Amniotic epithelial cell (primary cell): ENCODE measurements around the gene NALCN.
A peak's percentile ranks its signal among the peaks of the same experiment; 100 is the strongest.

Source experiments
- DNase-seq: peaks from one replicate; pipeline ENCODE4 v3.0.0-alpha.2; 2010; ENCODE audit warnings: low read depth

NALCN gene

DNA sequence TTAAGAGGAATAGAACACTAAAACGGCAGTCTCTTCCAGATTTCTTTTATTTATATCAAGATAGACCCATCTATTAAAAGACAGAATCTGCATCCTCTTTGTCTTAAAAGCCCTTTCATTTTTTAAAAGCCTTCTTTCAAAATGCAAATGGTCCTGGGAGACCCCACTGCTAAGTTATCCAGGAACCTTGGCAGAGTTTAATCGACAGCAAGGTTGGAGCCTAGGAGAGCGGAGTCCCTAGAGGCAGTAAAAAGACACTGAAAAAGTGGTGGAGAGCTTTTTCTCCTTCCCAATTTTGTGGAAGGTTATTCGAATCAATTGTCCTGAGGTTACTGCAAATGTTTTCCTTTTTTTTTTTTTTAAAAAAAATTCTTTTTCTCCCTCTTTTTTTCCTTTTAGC lies 294.7 kb downstream of the NALCN start:
- no peak for DNase-seq

GRCh38 chr13:101120007-101120406 lies 296.3 kb downstream of the NALCN start:
- no peak for DNase-seq

- no peak for DNase-seq
Observed at GRCh38 chr13:101116826-101117225, 299.5 kb downstream of the NALCN start.

- DNase-seq = no peak
Observed at GRCh38 chr13:101116341-101116740, 300.0 kb downstream of the NALCN start.

GRCh38 chr13:101115762-101116171 lies 300.5 kb downstream of the NALCN start:
- DNase-seq = peak; percentile 16

GRCh38 chr13:101111894-101112293 lies 304.4 kb downstream of the NALCN start:
- DNase-seq = peak; percentile 3

DNA sequence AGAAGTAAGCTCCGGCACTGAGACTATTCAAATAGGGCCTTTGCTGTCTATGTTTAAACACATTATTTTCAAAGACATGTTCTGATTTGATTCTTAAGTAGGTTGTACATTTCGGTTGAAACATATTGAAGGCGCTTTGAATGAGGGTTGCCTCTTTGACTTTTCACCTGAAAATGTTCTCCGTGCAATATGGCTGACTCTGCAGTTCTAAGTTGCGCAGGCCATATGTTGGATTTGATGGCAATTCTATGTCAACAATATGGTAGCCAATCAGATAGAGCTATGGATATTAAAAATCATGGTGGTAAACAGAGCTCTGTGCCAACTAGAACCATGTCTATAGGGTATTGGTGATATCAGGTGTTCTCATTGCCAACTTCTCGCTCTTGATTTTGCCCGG lies 307.3 kb downstream of the NALCN start:
- DNase-seq = no peak

- peak; percentile 59 for DNase-seq
Observed at GRCh38 chr13:101098873-101099272, 317.4 kb downstream of the NALCN start.

DNA sequence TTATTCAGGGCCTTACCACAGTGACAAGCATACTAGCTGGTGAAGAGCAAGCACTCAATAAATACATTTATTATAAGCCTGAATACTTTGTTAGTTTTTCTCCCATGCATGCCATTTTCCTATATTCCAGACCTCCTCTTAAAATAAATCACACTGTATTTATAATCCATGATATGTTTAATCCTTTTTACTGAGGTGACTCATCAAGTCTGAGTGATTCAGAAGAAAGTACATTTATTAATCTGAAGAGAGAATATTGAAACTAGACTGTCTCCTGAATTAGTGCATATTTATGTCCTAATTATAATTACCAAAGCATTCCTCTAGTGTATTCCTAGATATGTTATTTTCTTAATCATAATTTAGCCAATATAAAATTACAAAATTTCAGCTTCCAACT lies 323.3 kb downstream of the NALCN start:
- peak; percentile 63 for DNase-seq

DNA sequence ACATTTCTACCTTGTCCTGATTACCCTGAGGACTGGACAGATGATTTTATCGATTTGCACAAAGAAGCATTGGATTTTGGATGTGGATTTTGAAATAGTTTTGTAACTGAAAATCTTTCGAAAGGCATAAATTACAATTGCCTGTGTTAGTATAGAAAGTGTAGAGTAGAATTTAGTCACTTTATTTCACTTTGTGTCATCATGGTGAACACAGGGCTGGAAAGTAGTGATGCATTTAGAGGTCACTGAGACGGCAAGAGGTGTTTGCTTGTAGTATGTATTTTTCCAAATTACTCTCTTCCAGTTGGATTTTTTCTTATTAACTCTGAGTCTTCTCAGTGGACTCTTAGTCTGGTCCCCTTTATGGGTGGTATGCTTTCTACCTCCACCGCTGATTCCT lies 326.0 kb downstream of the NALCN start:
- DNase-seq = no peak

GRCh38 chr13:101085551-101085950 lies 330.8 kb downstream of the NALCN start:
- DNase-seq = no peak

DNA sequence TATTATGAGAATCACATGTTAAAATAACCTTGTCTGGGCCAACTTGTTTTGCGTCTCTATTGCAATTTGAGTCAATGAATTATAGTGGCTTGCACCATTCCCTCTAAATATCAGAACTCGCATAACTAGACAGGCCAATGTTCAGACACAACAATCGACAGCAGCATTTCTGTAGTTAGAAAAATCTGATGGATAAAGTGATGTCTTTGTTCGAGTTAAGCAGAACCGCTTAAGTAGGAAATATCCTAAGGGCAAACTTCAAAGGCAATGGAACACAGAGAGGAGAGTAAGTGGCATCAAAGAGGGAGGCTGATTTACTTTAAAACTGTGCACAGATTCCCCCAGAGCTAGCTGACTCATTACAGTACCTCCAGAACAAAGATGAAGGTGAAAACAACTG lies 333.9 kb downstream of the NALCN start:
- no peak for DNase-seq

DNA sequence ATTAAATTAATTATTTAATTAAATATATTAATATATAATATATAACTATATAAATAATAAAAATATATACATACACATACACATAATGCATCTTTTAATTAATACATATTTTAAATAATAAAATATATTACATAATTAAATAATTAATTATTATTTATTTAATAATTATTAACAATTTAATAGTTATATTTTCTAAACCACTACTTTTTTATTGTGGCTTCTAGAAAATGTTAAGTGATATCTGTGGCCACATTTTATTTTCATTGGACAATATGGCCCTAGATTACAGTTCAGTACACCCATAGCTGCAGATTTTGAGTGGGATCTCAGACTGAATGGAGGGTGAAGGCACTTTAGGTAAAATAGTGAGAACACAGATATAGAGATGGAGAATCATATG lies 335.7 kb downstream of the NALCN start:
- DNase-seq = no peak

DNA sequence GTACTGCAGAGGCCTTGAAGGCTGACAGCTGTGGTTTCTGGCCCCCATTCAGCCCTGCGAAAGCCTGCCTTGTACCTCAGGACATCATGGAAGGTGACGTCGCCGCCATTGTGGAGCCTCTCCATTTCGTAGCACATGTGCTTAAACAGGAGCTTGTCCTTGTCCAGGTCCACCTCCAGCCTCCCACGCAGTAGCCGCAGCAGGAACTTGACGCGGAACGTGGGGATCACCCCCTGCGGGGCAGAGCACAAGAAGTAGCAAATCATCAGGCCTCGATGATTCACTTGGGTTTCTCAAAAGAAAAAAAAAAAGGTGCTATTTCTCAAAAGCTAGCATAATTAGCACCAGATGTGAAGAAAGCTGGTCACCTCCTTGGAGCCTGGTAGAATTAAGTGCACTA lies 351.0 kb downstream of the NALCN start:
- DNase-seq = no peak

DNA sequence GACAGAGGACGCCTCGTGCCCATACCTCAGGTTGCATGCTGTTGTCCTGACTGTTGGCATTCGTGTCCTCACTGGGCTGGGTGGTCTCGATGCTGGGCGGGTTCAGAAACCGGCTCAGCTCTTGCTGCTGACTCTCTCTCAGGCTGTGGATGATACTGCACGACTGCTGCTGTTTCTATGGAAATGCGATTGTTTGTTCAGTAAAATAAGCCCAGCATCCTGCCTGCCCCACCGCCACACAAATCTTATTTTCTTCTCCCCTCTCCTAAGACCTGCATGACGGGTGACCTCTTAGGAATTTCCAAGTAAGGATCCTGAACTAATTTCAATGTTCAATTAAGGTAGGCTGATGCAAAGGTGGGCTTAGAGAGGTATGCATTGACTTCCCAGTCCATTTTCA lies 356.5 kb downstream of the NALCN start:
- no peak for DNase-seq

DNA sequence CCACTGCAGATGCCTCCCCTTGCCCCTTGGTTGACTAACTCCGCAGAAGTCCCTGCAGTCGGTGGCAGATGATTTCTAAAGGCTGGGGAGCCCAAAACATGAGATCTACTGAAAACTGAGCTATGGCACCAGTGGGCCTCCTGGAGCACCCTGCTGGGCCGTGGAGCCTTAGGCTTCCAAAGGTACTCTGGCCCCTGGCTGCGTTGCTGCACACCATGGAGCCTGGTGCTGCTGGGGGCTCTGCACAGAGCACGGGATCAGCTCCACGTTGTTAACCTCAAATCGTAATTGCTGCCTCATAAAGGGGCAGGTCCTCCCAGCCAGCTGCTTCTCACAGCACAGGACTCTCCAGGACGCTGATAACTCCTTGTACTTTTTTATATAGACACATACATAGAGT lies 357.5 kb downstream of the NALCN start:
- DNase-seq = no peak

DNA sequence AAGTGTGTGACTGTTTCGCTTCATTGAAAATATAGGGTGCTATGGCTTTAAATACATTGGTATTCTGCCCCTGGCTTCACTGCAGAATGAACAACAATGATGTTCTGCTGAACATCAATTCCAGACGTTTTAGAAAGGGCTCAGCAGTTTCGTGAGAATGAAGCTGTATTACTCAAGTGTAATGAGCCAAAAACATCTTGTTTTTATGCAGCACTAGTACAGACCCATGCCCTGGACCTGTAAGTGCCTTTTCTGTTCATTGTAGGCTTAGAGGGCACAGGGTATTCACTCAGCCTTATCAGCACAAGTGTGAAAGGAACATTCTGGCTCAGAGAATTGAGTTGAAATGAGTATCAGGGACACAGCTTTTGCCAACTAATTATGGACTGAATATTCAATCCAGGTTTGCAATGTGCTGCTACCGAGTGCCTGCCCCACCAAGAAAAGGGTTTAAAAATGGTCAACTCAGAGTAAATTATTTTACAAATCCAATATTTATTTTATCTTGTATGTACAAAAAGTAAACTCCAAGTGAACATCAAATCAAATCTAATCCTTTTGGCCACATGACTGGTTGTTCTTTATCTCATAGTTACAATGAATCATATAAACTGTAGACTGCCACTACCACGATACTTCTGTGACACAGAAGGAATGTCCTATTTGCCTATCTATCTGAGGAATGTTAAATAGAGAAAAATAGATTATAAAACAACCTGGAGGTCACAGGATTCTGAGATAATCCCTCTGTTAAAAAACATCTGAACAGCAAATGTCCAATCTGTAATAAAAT lies 362.8 kb downstream of the NALCN start:
- peak; percentile 31 for DNase-seq

- DNase-seq = no peak
Observed at GRCh38 chr13:101049166-101049850, 367.0 kb downstream of the NALCN start.

DNA sequence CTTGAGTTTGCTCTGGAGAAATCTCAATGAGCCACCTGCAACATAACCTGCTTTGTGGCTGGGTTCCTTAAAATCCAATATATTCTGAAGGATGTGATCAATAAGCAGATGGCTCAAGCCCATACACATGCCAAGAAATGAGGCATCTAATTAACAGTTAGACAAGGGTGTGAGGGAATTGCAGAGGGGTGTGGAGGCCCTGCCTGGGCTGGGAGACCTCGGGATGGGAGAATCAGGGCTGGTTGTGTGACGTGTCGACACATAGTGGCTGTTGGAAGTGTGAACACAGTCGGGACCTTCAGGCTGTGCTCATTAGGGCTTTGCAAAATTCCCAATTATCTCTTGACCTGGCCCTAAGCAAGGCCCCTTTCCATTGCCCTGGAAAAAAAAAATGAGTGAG lies 379.8 kb downstream of the NALCN start:
- no peak for DNase-seq

GRCh38 chr13:101035119-101035620 lies 381.1 kb downstream of the NALCN start:
- no peak for DNase-seq

GRCh38 chr13:101026736-101027398 lies 389.4 kb downstream of the NALCN start:
- DNase-seq = no peak

GRCh38 chr13:101026328-101026727 lies 390.0 kb downstream of the NALCN start:
- no peak for DNase-seq

DNA sequence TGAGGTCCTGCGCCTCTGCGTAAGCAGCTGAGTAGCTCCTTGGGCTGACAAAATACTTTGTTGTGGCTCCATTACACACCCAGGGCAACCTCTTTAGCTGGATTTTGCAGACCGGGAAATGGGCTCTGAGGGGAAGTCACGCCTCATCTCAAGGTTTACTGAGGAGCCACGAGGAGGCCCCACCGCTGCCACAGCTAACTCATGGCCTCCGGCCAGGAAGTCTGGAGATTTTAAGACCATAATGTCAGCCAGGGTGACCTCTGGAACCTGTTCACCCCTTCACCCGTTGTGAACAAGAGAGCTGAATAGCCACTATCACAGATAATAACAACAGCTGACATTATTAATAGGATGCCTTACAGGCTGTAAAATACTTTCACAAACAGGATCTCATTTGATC lies 390.4 kb downstream of the NALCN start:
- DNase-seq = no peak
